Measurements from ENCODE around the gene EMCN. TPM values are rescaled to one million over a fixed set of nuclear protein-coding genes. Genes with fewer than 3 reads are reported as not detected.

The EMCN gene
- total RNA-seq, 1 experiment from 2014 or later = not detected

DNA sequence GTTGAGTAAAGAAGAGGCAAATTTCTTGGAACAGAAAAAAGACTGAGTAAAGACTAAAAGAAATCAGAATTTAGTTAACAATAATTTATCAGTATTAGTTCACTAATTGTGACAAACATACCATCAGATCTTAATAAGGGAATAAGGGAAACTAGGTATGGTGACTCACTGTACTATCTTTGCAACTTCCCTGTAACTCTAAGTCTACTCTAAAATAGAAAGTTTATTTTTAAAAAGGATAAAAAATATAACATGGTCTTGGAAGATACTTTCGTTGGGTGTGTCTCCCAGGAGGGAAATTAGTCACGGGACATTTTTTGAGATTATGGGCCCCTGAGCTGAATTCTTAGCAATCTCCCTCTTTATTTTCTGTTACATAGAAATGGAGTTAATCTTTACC, 97.3 kb downstream of the EMCN start:
- Histone ChIP-seq H3K4me3 (replicated peaks in 1 of 2; ENCODE audit: low read depth in 1 of 2, low read length in 2 of 2) (no peak overlapping the region), H3K9me3 (ENCODE audit: control insufficient read depth in 1 of 2, insufficient read depth in 1 of 2, low read depth in 1 of 2, low read length in 2 of 2) (no peaks in the 10 kb centered on the region), H3K4me2 (ENCODE audit: low read length) (no peak overlapping the region), H2AFZ (ENCODE audit: low read depth, low read length, poor library complexity, severe bottlenecking) (peak overlapping the region; percentile 95), H3K4me1 (ENCODE audit: control insufficient read depth in 1 of 2, insufficient read depth in 2 of 2, low read length in 2 of 2) (peaks cover 4 to 5% of the 10 kb centered on the region in 2 experiments; a peak in 2 of 4 replicates), H3K79me2 (ENCODE audit: insufficient read depth, low read length) (no peaks in the 10 kb centered on the region), H3K27me3 (ENCODE audit: insufficient read depth, low read length) (no peaks in the 10 kb centered on the region), H4K20me1 (ENCODE audit: insufficient read depth) (no peaks in the 10 kb centered on the region), H3K9me2 (ENCODE audit: insufficient read depth) (no peaks in the 10 kb centered on the region; the same call in 1 of the 2 replicates), H3K9ac (ENCODE audit: low read length) (no peak overlapping the region), H3K36me3 (ENCODE audit: control insufficient read depth in 1 of 2, insufficient read depth in 2 of 2, low read length in 2 of 2) (no peaks in the 10 kb centered on the region), H3K27ac (ENCODE audit: low read depth, low read length) (no peak overlapping the region)
- no peak for ATAC-seq
- ChIA-PET POLR2A (no interaction called here), CTCF (interaction anchor here (0.7 to 1.3 kb wide), 2 partner anchors 318 to 324 kb away, joined by 3 read pairs; no protein-coding TSS in a partner anchor), RAD21 (ENCODE audit: low non-redundant PET in 1 of 2, low total read pairs in 2 of 2, uncharacterized antibody in 2 of 2, unreplicated experiment in 2 of 2) (interaction anchor here in 1 of 2 experiments (0.7 kb wide), 1 partner anchor 1303 kb away, joined by 3 read pairs; no protein-coding TSS in a partner anchor)
- no TSS peak for BruUV-seq (replicated peaks)
- intact Hi-C loops (cut with micrococcal nuclease) = loop anchor here (2.0 to 10.0 kb wide), 5 partner anchors 318 to 1842 kb away; no protein-coding TSS in a partner anchor
- TF ChIP-seq JUND (IDR thresholded peaks at IDR 0.05) = no peak
- TF ChIP-seq ZNF274 (IDR thresholded peaks at IDR 0.05; ENCODE audit: low read depth, low read length) = no peak
- TF ChIP-seq EGR1 (IDR thresholded peaks at IDR 0.05; ENCODE audit: low read depth) = no peak
- TF ChIP-seq, protein P1, sequence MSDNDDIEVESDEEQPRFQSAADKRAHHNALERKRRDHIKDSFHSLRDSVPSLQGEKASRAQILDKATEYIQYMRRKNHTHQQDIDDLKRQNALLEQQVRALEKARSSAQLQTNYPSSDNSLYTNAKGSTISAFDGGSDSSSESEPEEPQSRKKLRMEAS (IDR thresholded peaks at IDR 0.05) = no peak
- TF ChIP-seq, protein P2, sequence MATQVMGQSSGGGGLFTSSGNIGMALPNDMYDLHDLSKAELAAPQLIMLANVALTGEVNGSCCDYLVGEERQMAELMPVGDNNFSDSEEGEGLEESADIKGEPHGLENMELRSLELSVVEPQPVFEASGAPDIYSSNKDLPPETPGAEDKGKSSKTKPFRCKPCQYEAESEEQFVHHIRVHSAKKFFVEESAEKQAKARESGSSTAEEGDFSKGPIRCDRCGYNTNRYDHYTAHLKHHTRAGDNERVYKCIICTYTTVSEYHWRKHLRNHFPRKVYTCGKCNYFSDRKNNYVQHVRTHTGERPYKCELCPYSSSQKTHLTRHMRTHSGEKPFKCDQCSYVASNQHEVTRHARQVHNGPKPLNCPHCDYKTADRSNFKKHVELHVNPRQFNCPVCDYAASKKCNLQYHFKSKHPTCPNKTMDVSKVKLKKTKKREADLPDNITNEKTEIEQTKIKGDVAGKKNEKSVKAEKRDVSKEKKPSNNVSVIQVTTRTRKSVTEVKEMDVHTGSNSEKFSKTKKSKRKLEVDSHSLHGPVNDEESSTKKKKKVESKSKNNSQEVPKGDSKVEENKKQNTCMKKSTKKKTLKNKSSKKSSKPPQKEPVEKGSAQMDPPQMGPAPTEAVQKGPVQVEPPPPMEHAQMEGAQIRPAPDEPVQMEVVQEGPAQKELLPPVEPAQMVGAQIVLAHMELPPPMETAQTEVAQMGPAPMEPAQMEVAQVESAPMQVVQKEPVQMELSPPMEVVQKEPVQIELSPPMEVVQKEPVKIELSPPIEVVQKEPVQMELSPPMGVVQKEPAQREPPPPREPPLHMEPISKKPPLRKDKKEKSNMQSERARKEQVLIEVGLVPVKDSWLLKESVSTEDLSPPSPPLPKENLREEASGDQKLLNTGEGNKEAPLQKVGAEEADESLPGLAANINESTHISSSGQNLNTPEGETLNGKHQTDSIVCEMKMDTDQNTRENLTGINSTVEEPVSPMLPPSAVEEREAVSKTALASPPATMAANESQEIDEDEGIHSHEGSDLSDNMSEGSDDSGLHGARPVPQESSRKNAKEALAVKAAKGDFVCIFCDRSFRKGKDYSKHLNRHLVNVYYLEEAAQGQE (IDR thresholded peaks at IDR 0.05; ENCODE audit: low read depth) = no peak
- no peak for TF ChIP-seq SRF (IDR thresholded peaks at IDR 0.05; ENCODE audit: low read depth)
- DNase-seq (ENCODE audit: low read depth, low spot score) = no peak

All from HCT116 (cell line).